SK-N-SH (cell line): ENCODE data around the gene XPO1. TPM values are rescaled to one million over a fixed set of nuclear protein-coding genes. Genes with fewer than 3 reads are reported as not detected.
A peak's percentile ranks its signal among the peaks of the same experiment; 100 is the strongest.

Experiments
- CTCF ChIA-PET: fragments of 300-600, 350-600 bp; formaldehyde crosslinking; extraction: SDS; loops from one replicate; lab custom pipeline; 2021; lab: Yijun Ruan, JAX
- POLR2A ChIA-PET: fragments of 350-600 bp; sonication (Branson Sonifier 250); formaldehyde crosslinking; extraction: SDS; loops from one replicate; lab custom pipeline; 2020; ENCODE audit warnings: antibody characterized with exemption, inconsistent platforms; lab: Yijun Ruan, JAX
- DNase-seq: peaks from one replicate; pipeline ENCODE4 v3.0.0; 2012
- H2AFZ ChIP-seq: fragments of 200-600 bp; sonication (generic); 2 replicates; pipeline ENCODE4 v1.8.1; 2016; ENCODE audit warnings: antibody characterized with exemption, mild to moderate bottlenecking, low read depth
- H3F3A ChIP-seq: fragments of 200-600 bp; sonication (generic); replicated peaks from 2 replicates; pipeline ENCODE3; 2016; ENCODE audit warnings: antibody characterized with exemption, mild to moderate bottlenecking; ENCODE audit not compliant: insufficient read depth
- H3K27ac ChIP-seq, 2 experiments: fragments of 200-500 bp in 1 of 2; fragments of 200-600 bp in 1 of 2; sonication (Bioruptor generic) in 1 of 2; sonication (generic), shearing (Covaris generic) in 1 of 2; 2 replicates each; pipeline versions ENCODE4 v1.5.1 to v1.6.1; 2014 to 2016; ENCODE audit warnings: low read depth in 2 of 2, inconsistent platforms in 1 of 2, low read length in 1 of 2, mild to moderate bottlenecking in 1 of 2, mixed read lengths in 1 of 2
- H3K27me3 ChIP-seq: fragments of 200-600 bp; sonication (generic), shearing (Covaris generic); 2 replicates; pipeline ENCODE4 v1.6.1; 2016; ENCODE audit warnings: mixed run types; ENCODE audit not compliant: insufficient read depth
- H3K36me3 ChIP-seq, 2 experiments: fragments of 200-500 bp in 1 of 2; fragments of 200-600 bp in 1 of 2; sonication (Bioruptor generic) in 1 of 2; sonication (generic) in 1 of 2; replicated peaks in 1 of 2; 2 replicates each; pipeline versions ENCODE3 to v1.5.1; 2014 to 2016; ENCODE audit warnings: low read length in 1 of 2, mild to moderate bottlenecking in 1 of 2; ENCODE audit not compliant: insufficient read depth in 2 of 2, control insufficient read depth in 1 of 2
- H3K4me1 ChIP-seq, 2 experiments: fragments of 200-500 bp in 1 of 2; fragments of 200-600 bp in 1 of 2; sonication (Bioruptor generic) in 1 of 2; sonication (generic), shearing (Covaris generic) in 1 of 2; 2 replicates each; pipeline versions ENCODE4 v1.5.1 to v1.6.1; 2014 to 2016; ENCODE audit warnings: low read depth in 1 of 2, low read length in 1 of 2, mixed run types in 1 of 2; ENCODE audit not compliant: insufficient read depth in 2 of 2, control insufficient read depth in 1 of 2
- H3K4me2 ChIP-seq: fragments of 200-600 bp; sonication (generic), shearing (Covaris generic); 2 replicates; pipeline ENCODE4 v1.6.1; 2017; ENCODE audit warnings: mixed run types
- H3K4me3 ChIP-seq, 2 experiments: fragments of 200-500 bp in 1 of 2; fragments of 200-600 bp in 1 of 2; sonication (Bioruptor generic) in 1 of 2; sonication (generic), shearing (Covaris generic) in 1 of 2; 2 replicates each; pipeline versions ENCODE4 v1.5.1 to v1.8.1; 2014 to 2016; ENCODE audit warnings: low read depth in 2 of 2, inconsistent platforms in 1 of 2, low read length in 1 of 2, mild to moderate bottlenecking in 1 of 2, mixed read lengths in 1 of 2, moderate library complexity in 1 of 2
- H3K79me2 ChIP-seq: fragments of 200-600 bp; sonication (generic); 2 replicates; pipeline ENCODE4 v1.8.1; 2017; ENCODE audit warnings: mild to moderate bottlenecking; ENCODE audit not compliant: insufficient read depth
- H3K9ac ChIP-seq: fragments of 200-600 bp; sonication (generic); 2 replicates; pipeline ENCODE4 v1.6.1; 2017; ENCODE audit warnings: mixed run types
- H3K9me2 ChIP-seq: fragments of 200-600 bp; sonication (generic); 2 replicates; pipeline ENCODE4 v1.6.1; 2017; ENCODE audit warnings: mixed run types
- H3K9me3 ChIP-seq: fragments of 200-600 bp; sonication (generic); 2 replicates; pipeline ENCODE4 v1.6.1; 2017; ENCODE audit warnings: mixed run types, mild to moderate bottlenecking, moderate library complexity
- H4K20me1 ChIP-seq: fragments of 200-600 bp; sonication (generic); 2 replicates; pipeline ENCODE4 v1.6.1; 2017; ENCODE audit warnings: mild to moderate bottlenecking, mixed run types; ENCODE audit not compliant: insufficient read depth
- CHD2 ChIP-seq: fragments of 150-350 bp; IDR thresholded peaks from 2 replicates; pipeline ENCODE4 v1.6.1; 2018; ENCODE audit warnings: low read length; ENCODE audit not compliant: partially characterized antibody
- ELF1 ChIP-seq: IDR thresholded peaks from 2 replicates; pipeline ENCODE4 v1.4.0; 2012
- EP300 ChIP-seq, 2 experiments: IDR thresholded peaks; 2 replicates each; pipeline versions ENCODE4 v1.4.0 to v1.6.1; 2012; ENCODE audit warnings: borderline replicate concordance in 1 of 2, low read depth in 1 of 2, low read length in 1 of 2
- EZH2phosphoT487 ChIP-seq: fragments of 200-600 bp; sonication (generic); IDR thresholded peaks from 2 replicates; pipeline ENCODE4 v1.6.1; 2017; ENCODE audit warnings: low read depth, mixed run types, mild to moderate bottlenecking, antibody characterized with exemption, moderate library complexity, borderline replicate concordance
- FOXJ3 ChIP-seq: sonication (generic); formaldehyde crosslinking; IDR thresholded peaks from 2 replicates; pipeline ENCODE4 v1.5.1; 2020; ENCODE audit warnings: mild to moderate bottlenecking, missing genetic modification reagents
- FOXM1 ChIP-seq: IDR thresholded peaks from 2 replicates; pipeline ENCODE4 v1.4.0; 2012; ENCODE audit warnings: low read depth, mild to moderate bottlenecking
- GABPA ChIP-seq: IDR thresholded peaks from 2 replicates; pipeline ENCODE4 v1.4.0; 2012; ENCODE audit warnings: low read depth, mild to moderate bottlenecking
- GATA2 ChIP-seq: sonication (generic); formaldehyde crosslinking; IDR thresholded peaks from 2 replicates; pipeline ENCODE4 v1.5.0; 2020; ENCODE audit warnings: mild to moderate bottlenecking, missing genetic modification reagents
- MAX ChIP-seq: IDR thresholded peaks from 2 replicates; pipeline ENCODE4 v1.4.0; 2012; ENCODE audit warnings: low read depth
- MEF2A ChIP-seq: IDR thresholded peaks from 2 replicates; pipeline ENCODE4 v1.4.0; 2012; ENCODE audit warnings: low read depth, borderline replicate concordance
- MXI1 ChIP-seq: IDR thresholded peaks from 2 replicates; pipeline ENCODE4 v1.6.1; 2012; ENCODE audit warnings: mild to moderate bottlenecking, low read depth, low read length, improper control_type of control experiment
- NFIC ChIP-seq: IDR thresholded peaks from 2 replicates; pipeline ENCODE4 v1.4.0; 2012; ENCODE audit warnings: borderline replicate concordance
- TAF1 ChIP-seq: IDR thresholded peaks from 2 replicates; pipeline ENCODE4 v1.6.1; 2012; ENCODE audit warnings: low read depth, mild to moderate bottlenecking, low read length, moderate library complexity, borderline replicate concordance
- TCF12 ChIP-seq: IDR thresholded peaks from 2 replicates; pipeline ENCODE4 v1.4.0; 2012
- USF1 ChIP-seq: IDR thresholded peaks from 2 replicates; pipeline ENCODE4 v1.4.0; 2012; ENCODE audit warnings: low read depth, borderline replicate concordance
- YY1 ChIP-seq: IDR thresholded peaks from 2 replicates; pipeline ENCODE4 v1.4.0; 2012; ENCODE audit warnings: low read depth, mild to moderate bottlenecking
- WGBS: methylation state at CpG from one replicate; pipeline ENCODE4 v1.1.6; 2017; ENCODE audit warnings: low lambda C conversion rate; 5-methylcytosine and 5-hydroxymethylcytosine counted together
- polyA plus RNA-seq, 3 experiments: library from polyadenylated mRNA; depleted of rRNA; stranded (reverse); fragments of >200 nt; gene quantifications; 2 replicates each; pipeline ENCODE4 v1.2.3, GENCODE V29; 2012
- TF ChIP-seq, protein P1 (sequence below): fragments of 200-600 bp; sonication (generic); IDR thresholded peaks from 2 replicates; pipeline ENCODE4 v1.6.1; 2017; ENCODE audit warnings: antibody characterized with exemption, mild to moderate bottlenecking, moderate library complexity
- TF ChIP-seq, protein P2 (sequence below): fragments of 150-350 bp; IDR thresholded peaks from 2 replicates; pipeline ENCODE4 v1.6.1; 2016; ENCODE audit warnings: mild to moderate bottlenecking, low read depth, low read length

Gene XPO1
- polyA plus RNA-seq, 1 of the 3 experiments (the other 2 are of a cell fraction) = 61.0 TPM

GRCh38 chr2:61582165-61582564 lies 44.0 kb upstream of the XPO1 start:
- no peaks in the 10 kb centered on the region for H3K9me2 ChIP-seq
- no peaks in the 10 kb centered on the region for H3K79me2 ChIP-seq
- peak overlapping the region; percentile 27 for H2AFZ ChIP-seq
- no peaks in the 10 kb centered on the region for H3K36me3 ChIP-seq
- no peak overlapping the region for H3K9ac ChIP-seq
- H3K27me3 ChIP-seq = no peaks in the 10 kb centered on the region
- H3K4me3 ChIP-seq = no peak overlapping the region
- no peak for TF ChIP-seq GABPA
- TF ChIP-seq, all 33 proteins: peak for 0
- ChIA-PET CTCF (no interaction called here), POLR2A (no interaction called here)
- Histone ChIP-seq H3F3A (no peaks in the 10 kb centered on the region), H3K9me3 (no peaks in the 10 kb centered on the region), H3K4me2 (no peak overlapping the region), H3K4me1 (no peaks in the 10 kb centered on the region), H3K27ac (no peak overlapping the region), H4K20me1 (no peaks in the 10 kb centered on the region)
- DNase-seq = no peak
- WGBS = 65% methylated on average over 3 of the region's 3 CpGs

- Histone ChIP-seq H3K9me3 (no peaks in the 10 kb centered on the region), H3F3A (no peaks in the 10 kb centered on the region), H3K9me2 (no peaks in the 10 kb centered on the region), H3K27me3 (no peaks in the 10 kb centered on the region), H2AFZ (peak overlapping the region; percentile 51; the same call in 1 of the 2 replicates), H3K9ac (no peak overlapping the region), H3K4me2 (no peak overlapping the region), H3K27ac (no peak overlapping the region), H3K79me2 (no peaks in the 10 kb centered on the region), H3K4me1 (no peaks in the 10 kb centered on the region), H4K20me1 (no peaks in the 10 kb centered on the region), H3K4me3 (no peak overlapping the region), H3K36me3 (no peaks in the 10 kb centered on the region)
- POLR2A ChIA-PET = no interaction called here
- TF ChIP-seq FOXM1 = no peak
- no peak for TF ChIP-seq MXI1
- TF ChIP-seq ELF1 = no peak
- TF ChIP-seq YY1 = no peak
- TF ChIP-seq TAF1 = no peak
- TF ChIP-seq MEF2A = no peak
- TF ChIP-seq EP300 (IDR thresholded peaks at IDR 0.05; ENCODE audit: borderline replicate concordance in 1 of 2, low read depth in 1 of 2, low read length in 1 of 2) = no peak
- no peak for TF ChIP-seq USF1
- 98% methylated on average over 1 of the region's 1 CpG for WGBS
- no peak for DNase-seq
- CTCF ChIA-PET = no interaction called here
Observed at GRCh38 chr2:61581716-61582115, 43.6 kb upstream of the XPO1 start.

GRCh38 chr2:61575447-61575859 lies 37.3 kb upstream of the XPO1 start:
- ChIA-PET POLR2A (no interaction called here), CTCF (no interaction called here)
- Histone ChIP-seq H2AFZ (no peak overlapping the region), H3K9me3 (no peaks in the 10 kb centered on the region), H3K4me3 (no peak overlapping the region), H3K9me2 (no peaks in the 10 kb centered on the region), H3K4me2 (no peak overlapping the region), H3K4me1 (no peaks in the 10 kb centered on the region), H3K79me2 (no peaks in the 10 kb centered on the region), H3F3A (peaks cover 4% of the 10 kb centered on the region), H3K9ac (no peak overlapping the region), H3K36me3 (no peaks in the 10 kb centered on the region), H4K20me1 (no peaks in the 10 kb centered on the region), H3K27me3 (no peaks in the 10 kb centered on the region), H3K27ac (no peak overlapping the region)
- 79% methylated on average over 3 of the region's 3 CpGs for WGBS
- no peak for DNase-seq
- TF ChIP-seq MEF2A (no peak), MAX (no peak), FOXJ3 (CRISPR knock-in tag) (no peak), GATA2 (CRISPR knock-in tag) (no peak), TCF12 (no peak), USF1 (no peak), MXI1 (no peak), CHD2 (no peak), EZH2phosphoT487 (no peak), NFIC (no peak)
- TF ChIP-seq, protein P1, sequence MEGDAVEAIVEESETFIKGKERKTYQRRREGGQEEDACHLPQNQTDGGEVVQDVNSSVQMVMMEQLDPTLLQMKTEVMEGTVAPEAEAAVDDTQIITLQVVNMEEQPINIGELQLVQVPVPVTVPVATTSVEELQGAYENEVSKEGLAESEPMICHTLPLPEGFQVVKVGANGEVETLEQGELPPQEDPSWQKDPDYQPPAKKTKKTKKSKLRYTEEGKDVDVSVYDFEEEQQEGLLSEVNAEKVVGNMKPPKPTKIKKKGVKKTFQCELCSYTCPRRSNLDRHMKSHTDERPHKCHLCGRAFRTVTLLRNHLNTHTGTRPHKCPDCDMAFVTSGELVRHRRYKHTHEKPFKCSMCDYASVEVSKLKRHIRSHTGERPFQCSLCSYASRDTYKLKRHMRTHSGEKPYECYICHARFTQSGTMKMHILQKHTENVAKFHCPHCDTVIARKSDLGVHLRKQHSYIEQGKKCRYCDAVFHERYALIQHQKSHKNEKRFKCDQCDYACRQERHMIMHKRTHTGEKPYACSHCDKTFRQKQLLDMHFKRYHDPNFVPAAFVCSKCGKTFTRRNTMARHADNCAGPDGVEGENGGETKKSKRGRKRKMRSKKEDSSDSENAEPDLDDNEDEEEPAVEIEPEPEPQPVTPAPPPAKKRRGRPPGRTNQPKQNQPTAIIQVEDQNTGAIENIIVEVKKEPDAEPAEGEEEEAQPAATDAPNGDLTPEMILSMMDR = no peak
- TF ChIP-seq, protein P2, sequence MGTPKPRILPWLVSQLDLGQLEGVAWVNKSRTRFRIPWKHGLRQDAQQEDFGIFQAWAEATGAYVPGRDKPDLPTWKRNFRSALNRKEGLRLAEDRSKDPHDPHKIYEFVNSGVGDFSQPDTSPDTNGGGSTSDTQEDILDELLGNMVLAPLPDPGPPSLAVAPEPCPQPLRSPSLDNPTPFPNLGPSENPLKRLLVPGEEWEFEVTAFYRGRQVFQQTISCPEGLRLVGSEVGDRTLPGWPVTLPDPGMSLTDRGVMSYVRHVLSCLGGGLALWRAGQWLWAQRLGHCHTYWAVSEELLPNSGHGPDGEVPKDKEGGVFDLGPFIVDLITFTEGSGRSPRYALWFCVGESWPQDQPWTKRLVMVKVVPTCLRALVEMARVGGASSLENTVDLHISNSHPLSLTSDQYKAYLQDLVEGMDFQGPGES = no peak
